IMR-90 (cell line): ENCODE data around the gene F13A1. TPM values are rescaled to one million over a fixed set of nuclear protein-coding genes. Genes with fewer than 3 reads are reported as not detected.

Experiments
- ATAC-seq: fragments of 200-7000 bp; cut with Tn5 transposase; 2 replicates; pipeline ENCODE4 v1.9.1; 2020; ENCODE audit warnings: low read depth, mild to moderate bottlenecking, moderate library complexity
- BruUV-seq: library from RNA; stranded (reverse); fragments of 400-500 nt; replicated peaks from 2 replicates; lab custom pipeline; 2021; lab: Mats Ljungman, UMichigan
- CTCF ChIA-PET: fragments of 300-600 bp; formaldehyde crosslinking; extraction: SDS; loops from one replicate; lab custom pipeline; 2021; ENCODE audit warnings: antibody characterized with exemption; lab: Yijun Ruan, JAX
- POLR2A ChIA-PET: fragments of 300-600 bp; sonication (Branson Sonifier 250); formaldehyde crosslinking; loops from one replicate; lab custom pipeline; 2022; ENCODE audit warnings: antibody characterized with exemption; ENCODE audit not compliant: unreplicated experiment; lab: Charles Lee
- DNase-seq: peaks from one replicate; pipeline ENCODE4 v3.0.0; 2013
- H2AFZ ChIP-seq: replicated peaks from 2 replicates; pipeline ENCODE3; 2013; ENCODE audit warnings: low read length, mild to moderate bottlenecking; ENCODE audit not compliant: poor library complexity
- H2AK5ac ChIP-seq: 2 replicates; pipeline ENCODE4 v1.6.1; 2013; ENCODE audit warnings: low read depth, low read length, inconsistent platforms
- H2AK9ac ChIP-seq: replicated peaks from 2 replicates; pipeline ENCODE3; 2013; ENCODE audit warnings: mild to moderate bottlenecking, low read depth, low read length, moderate library complexity; ENCODE audit not compliant: poor library complexity
- H2BK120ac ChIP-seq: 2 replicates; pipeline ENCODE4 v1.6.1; 2013; ENCODE audit warnings: low read depth, low read length, inconsistent platforms
- H2BK15ac ChIP-seq: 3 replicates; pipeline ENCODE4 v1.6.1; 2013; ENCODE audit warnings: low read depth, low read length, inconsistent platforms
- H2BK20ac ChIP-seq: 2 replicates; pipeline ENCODE4 v1.6.1; 2013; ENCODE audit warnings: low read depth, mild to moderate bottlenecking, inconsistent platforms, low read length, moderate library complexity
- H2BK5ac ChIP-seq: 2 replicates; pipeline ENCODE4 v1.6.1; 2013; ENCODE audit warnings: mild to moderate bottlenecking, low read depth, low read length, inconsistent platforms; ENCODE audit not compliant: poor library complexity, severe bottlenecking
- H3K14ac ChIP-seq: replicated peaks from 2 replicates; pipeline ENCODE4 v1.6.1; 2013; ENCODE audit warnings: low read depth, low read length, inconsistent platforms
- H3K18ac ChIP-seq: 2 replicates; pipeline ENCODE4 v1.6.1; 2013; ENCODE audit warnings: low read depth, low read length, control low read depth
- H3K23ac ChIP-seq: 2 replicates; pipeline ENCODE4 v1.6.1; 2013; ENCODE audit warnings: low read depth, low read length, inconsistent platforms
- H3K27ac ChIP-seq: 2 replicates; pipeline ENCODE4 v1.5.1; 2013; ENCODE audit warnings: mild to moderate bottlenecking, control low read depth, low read length; ENCODE audit not compliant: insufficient read depth
- H3K27me3 ChIP-seq: 2 replicates; pipeline ENCODE4 v1.6.1; 2013; ENCODE audit warnings: low read length; ENCODE audit not compliant: control insufficient read depth, insufficient read depth
- H3K36me3 ChIP-seq: 2 replicates; pipeline ENCODE4 v1.6.1; 2013; ENCODE audit warnings: low read length, mixed read lengths; ENCODE audit not compliant: control insufficient read depth, insufficient read depth
- H3K4ac ChIP-seq: 2 replicates; pipeline ENCODE4 v1.6.1; 2013; ENCODE audit warnings: low read depth, low read length, inconsistent platforms
- H3K4me1 ChIP-seq: 2 replicates; pipeline ENCODE4 v1.6.1; 2013; ENCODE audit warnings: low read length, mixed read lengths; ENCODE audit not compliant: control insufficient read depth, insufficient read depth
- H3K4me2 ChIP-seq: 2 replicates; pipeline ENCODE4 v1.6.1; 2013; ENCODE audit warnings: low read depth, mild to moderate bottlenecking, control low read depth, low read length, moderate library complexity
- H3K4me3 ChIP-seq: 2 replicates; pipeline ENCODE4 v1.5.1; 2013; ENCODE audit warnings: low read depth, mild to moderate bottlenecking, control low read depth, low read length, moderate library complexity; ENCODE audit not compliant: insufficient read depth
- H3K56ac ChIP-seq: 2 replicates; pipeline ENCODE4 v1.6.1; 2013; ENCODE audit warnings: low read length, inconsistent platforms; ENCODE audit not compliant: insufficient read depth; ENCODE audit errors: extremely low read depth
- H3K79me1 ChIP-seq, 2 experiments: 2 replicates each; pipeline ENCODE4 v1.6.1; 2013; ENCODE audit warnings: low read length in 2 of 2, inconsistent platforms in 1 of 2, low read depth in 1 of 2
- H3K9ac ChIP-seq: 2 replicates; pipeline ENCODE4 v1.6.1; 2013; ENCODE audit warnings: low read depth, low read length, control low read depth
- H3K9me1 ChIP-seq: 2 replicates; pipeline ENCODE4 v1.6.1; 2013; ENCODE audit warnings: low read length, inconsistent platforms; ENCODE audit not compliant: insufficient read depth
- H3K9me3 ChIP-seq: 2 replicates; pipeline ENCODE4 v1.6.1; 2013; ENCODE audit warnings: low read length; ENCODE audit not compliant: control insufficient read depth, insufficient read depth
- H4K20me1 ChIP-seq: 2 replicates; pipeline ENCODE4 v1.6.1; 2013; ENCODE audit warnings: low read length, inconsistent platforms; ENCODE audit not compliant: insufficient read depth
- H4K5ac ChIP-seq: 2 replicates; pipeline ENCODE4 v1.6.1; 2013; ENCODE audit warnings: mild to moderate bottlenecking, low read depth, low read length, control low read depth
- H4K8ac ChIP-seq, 2 experiments: 2 replicates each; pipeline ENCODE4 v1.6.1; 2013; ENCODE audit warnings: low read depth in 2 of 2, low read length in 2 of 2, control low read depth in 1 of 2, inconsistent platforms in 1 of 2
- H4K91ac ChIP-seq: 2 replicates; pipeline ENCODE4 v1.6.1; 2013; ENCODE audit warnings: low read depth, low read length, inconsistent platforms; ENCODE audit not compliant: insufficient read depth
- BHLHE40 ChIP-seq: fragments of 150-350 bp; IDR thresholded peaks from 2 replicates; pipeline ENCODE4 v1.6.1; 2016; ENCODE audit warnings: mild to moderate bottlenecking, low read depth, low read length
- CEBPB ChIP-seq: IDR thresholded peaks from 2 replicates; pipeline ENCODE4 v1.6.1; 2012; ENCODE audit warnings: low read depth, low read length, improper control_type of control experiment
- CHD1 ChIP-seq: IDR thresholded peaks from 2 replicates; pipeline ENCODE4 v1.6.1; 2012; ENCODE audit warnings: low read depth, low read length, improper control_type of control experiment
- CTCF ChIP-seq: conservative IDR thresholded peaks from 2 replicates; pipeline ENCODE4 v1.5.1; 2012; ENCODE audit warnings: mild to moderate bottlenecking, low read depth, low read length, improper control_type of control experiment
- FOS ChIP-seq: fragments of 150-350 bp; IDR thresholded peaks from 2 replicates; pipeline ENCODE4 v1.6.1; 2016; ENCODE audit warnings: low read depth, low read length
- MAFK ChIP-seq: IDR thresholded peaks from 2 replicates; pipeline ENCODE4 v1.6.1; 2012; ENCODE audit warnings: low read depth, low read length, improper control_type of control experiment
- MAZ ChIP-seq: IDR thresholded peaks from 2 replicates; pipeline ENCODE4 v1.6.1; 2012; ENCODE audit warnings: low read depth, mild to moderate bottlenecking, low read length, improper control_type of control experiment, moderate library complexity, borderline replicate concordance
- MXI1 ChIP-seq: IDR thresholded peaks from 2 replicates; pipeline ENCODE4 v1.6.1; 2012; ENCODE audit warnings: low read depth, mild to moderate bottlenecking, low read length, moderate library complexity, borderline replicate concordance
- NFE2L2 ChIP-seq: fragments of 150-350 bp; IDR thresholded peaks from 2 replicates; pipeline ENCODE4 v1.6.1; 2016; ENCODE audit warnings: low read depth, mild to moderate bottlenecking, low read length
- POLR2A ChIP-seq: IDR thresholded peaks from 2 replicates; pipeline ENCODE4 v1.6.1; 2012; ENCODE audit warnings: mild to moderate bottlenecking, low read depth, low read length
- RAD21 ChIP-seq: IDR thresholded peaks from 2 replicates; pipeline ENCODE4 v1.6.1; 2012; ENCODE audit warnings: low read length, improper control_type of control experiment
- RCOR1 ChIP-seq: IDR thresholded peaks from 2 replicates; pipeline ENCODE4 v1.6.1; 2012; ENCODE audit warnings: mild to moderate bottlenecking, low read length, improper control_type of control experiment; ENCODE audit not compliant: insufficient replicate concordance
- RFX5 ChIP-seq: IDR thresholded peaks from 2 replicates; pipeline ENCODE4 v1.8.0; 2012; ENCODE audit warnings: low read depth, mild to moderate bottlenecking, low read length, moderate library complexity
- SMC3 ChIP-seq: fragments of 150-350 bp; IDR thresholded peaks from 2 replicates; pipeline ENCODE4 v1.6.1; 2016; ENCODE audit warnings: low read depth, mild to moderate bottlenecking, antibody characterized with exemption, low read length, moderate library complexity
- WGBS, 2 experiments: methylation state at CpG; one replicate each; pipeline versions ENCODE4 v1.1.5 to v1.1.7; 2013; ENCODE audit warnings: missing lambda C conversion rate in 2 of 2; ENCODE audit not compliant: insufficient read length in 1 of 2; ENCODE audit errors: extremely low coverage in 2 of 2; 5-methylcytosine and 5-hydroxymethylcytosine counted together
- dilution Hi-C: fragments of 300-500 bp; cut with HindIII; formaldehyde crosslinking; loops from one replicate; pipeline ENCODE4 v1.14.3; 2018; ENCODE audit warnings: low sequenced_read_pairs; ENCODE audit not compliant: unreplicated experiment
- in situ Hi-C: fragments of 300-500 bp; cut with MboI; formaldehyde crosslinking; loops from 3 replicates; pipeline ENCODE4 v1.14.3; 2019; ENCODE audit warnings: low sequenced_read_pairs, inconsistent platforms, mixed read lengths
- intact Hi-C: fragments of 100-400 bp; cut with micrococcal nuclease; formaldehyde crosslinking; loops from 2 replicates; pipeline ENCODE4 v1.10.0; 2022
- polyA plus RNA-seq, 3 experiments: library from polyadenylated mRNA; depleted of rRNA; stranded (reverse); fragments of >200 nt; gene quantifications; 2 replicates each; pipeline ENCODE4 v1.2.3, GENCODE V29; 2012; ENCODE audit warnings: low replicate concordance in 1 of 3
- total RNA-seq: library from RNA; depleted of rRNA; stranded (reverse); fragments of >200 nt; gene quantifications from 2 replicates; pipeline ENCODE4 v1.2.3, GENCODE V29; 2012
- TF ChIP-seq, protein P1 (sequence below): fragments of 150-350 bp; IDR thresholded peaks from 2 replicates; pipeline ENCODE4 v1.6.1; 2016; ENCODE audit warnings: low read depth, mild to moderate bottlenecking, low read length, moderate library complexity, borderline replicate concordance
- TF ChIP-seq, protein P2 (sequence below): fragments of 150-350 bp; IDR thresholded peaks from 2 replicates; pipeline ENCODE4 v1.6.1; 2017; ENCODE audit warnings: mild to moderate bottlenecking, antibody characterized with exemption, low read length, low read depth

Gene F13A1
- total and polyA plus RNA-seq, 2 of the 4 experiments (the other 2 are of a cell fraction), result not detected

DNA sequence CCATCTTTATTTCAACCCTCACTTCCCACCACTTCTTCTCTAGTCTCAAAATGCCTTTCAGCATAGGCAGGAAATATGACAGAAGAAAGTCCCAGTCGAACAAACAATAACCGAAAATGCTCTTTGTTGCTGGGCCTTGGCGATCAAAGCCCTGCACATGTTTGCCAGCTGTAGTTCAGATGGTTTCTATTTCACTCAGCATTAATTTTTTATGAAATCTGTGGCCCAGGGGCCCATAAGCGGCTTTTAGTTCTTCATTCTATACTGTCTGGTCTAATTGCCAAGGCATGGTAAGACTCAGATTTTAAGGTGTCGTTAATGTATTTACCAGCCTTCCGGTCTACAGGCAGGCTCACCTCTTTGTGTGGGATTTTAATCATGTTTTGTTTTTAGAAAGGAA lies 10.9 kb upstream of the F13A1 start:
- ATAC-seq (no peak), DNase-seq (no peak)
- H3K4ac ChIP-seq, result no peak overlapping the region
- no peaks in the 10 kb centered on the region for H4K20me1 ChIP-seq
- H4K91ac ChIP-seq, result no peak overlapping the region
- POLR2A ChIA-PET, result no interaction called here
- no peak overlapping the region for H2BK15ac ChIP-seq
- WGBS, 2 experiments, result 60% methylated on average over 1 of the region's 6 CpGs; no CpG with 5 or more reads in 1 of the 2 experiments
- H3K18ac ChIP-seq, result no peak overlapping the region
- TF ChIP-seq CHD1 (no peak), NFE2L2 (no peak), POLR2A (no peak), CTCF (no peak), RAD21 (no peak), RFX5 (no peak), FOS (no peak), MAFK (no peak), MAZ (no peak), SMC3 (no peak), CEBPB (no peak), MXI1 (no peak), BHLHE40 (no peak), RCOR1 (no peak)
- TF ChIP-seq, protein P1, sequence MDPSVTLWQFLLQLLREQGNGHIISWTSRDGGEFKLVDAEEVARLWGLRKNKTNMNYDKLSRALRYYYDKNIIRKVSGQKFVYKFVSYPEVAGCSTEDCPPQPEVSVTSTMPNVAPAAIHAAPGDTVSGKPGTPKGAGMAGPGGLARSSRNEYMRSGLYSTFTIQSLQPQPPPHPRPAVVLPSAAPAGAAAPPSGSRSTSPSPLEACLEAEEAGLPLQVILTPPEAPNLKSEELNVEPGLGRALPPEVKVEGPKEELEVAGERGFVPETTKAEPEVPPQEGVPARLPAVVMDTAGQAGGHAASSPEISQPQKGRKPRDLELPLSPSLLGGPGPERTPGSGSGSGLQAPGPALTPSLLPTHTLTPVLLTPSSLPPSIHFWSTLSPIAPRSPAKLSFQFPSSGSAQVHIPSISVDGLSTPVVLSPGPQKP, result no peak
- TF ChIP-seq, protein P2, sequence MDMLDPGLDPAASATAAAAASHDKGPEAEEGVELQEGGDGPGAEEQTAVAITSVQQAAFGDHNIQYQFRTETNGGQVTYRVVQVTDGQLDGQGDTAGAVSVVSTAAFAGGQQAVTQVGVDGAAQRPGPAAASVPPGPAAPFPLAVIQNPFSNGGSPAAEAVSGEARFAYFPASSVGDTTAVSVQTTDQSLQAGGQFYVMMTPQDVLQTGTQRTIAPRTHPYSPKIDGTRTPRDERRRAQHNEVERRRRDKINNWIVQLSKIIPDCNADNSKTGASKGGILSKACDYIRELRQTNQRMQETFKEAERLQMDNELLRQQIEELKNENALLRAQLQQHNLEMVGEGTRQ, result no peak
- no peaks in the 10 kb centered on the region for H3K79me1 ChIP-seq
- no peaks in the 10 kb centered on the region for H3K27me3 ChIP-seq
- no peak overlapping the region for H2BK20ac ChIP-seq
- no peaks in the 10 kb centered on the region for H3K36me3 ChIP-seq
- no peak overlapping the region for H3K9ac ChIP-seq
- no peak overlapping the region for H3K4me3 ChIP-seq
- H4K8ac ChIP-seq, result no peak overlapping the region
- dilution Hi-C loops, result no loop called here
- in situ Hi-C loops, result no loop called here
- no peak overlapping the region for H3K27ac ChIP-seq
- H2BK5ac ChIP-seq, result no peak overlapping the region
- no peak overlapping the region for H2BK120ac ChIP-seq
- H3K23ac ChIP-seq, result no peak overlapping the region
- H4K5ac ChIP-seq, result no peak overlapping the region
- H2AFZ ChIP-seq, result no peak overlapping the region
- intact Hi-C loops, result no loop called here
- no TSS peak for BruUV-seq
- CTCF ChIA-PET, result no interaction called here
- no peak overlapping the region for H2AK9ac ChIP-seq
- H3K9me1 ChIP-seq, result no peaks in the 10 kb centered on the region
- H3K4me2 ChIP-seq, result no peak overlapping the region
- peaks cover 26% of the 10 kb centered on the region for H3K9me3 ChIP-seq
- no peak overlapping the region for H3K14ac ChIP-seq
- no peak overlapping the region for H3K56ac ChIP-seq
- no peak overlapping the region for H2AK5ac ChIP-seq
- no peaks in the 10 kb centered on the region for H3K4me1 ChIP-seq
